ENCODE data around the gene RPEL1.
"Not testable (repeated sequence)": the region's sequence is repeated elsewhere in the genome, so short reads cannot be mapped to it uniquely, and the experiment has no call there.

Gene RPEL1

GRCh38 chr10:103245587-103245986 lies at the start of gene RPEL1:
Gene RPEL1, plus strand, starts transcription at chr10:103245887. Its CDS starts 110 bp downstream, at chr10:103245997.
- not testable (repeated sequence) for DNase-seq (ENCODE audit: low read depth)

- DNase-seq (ENCODE audit: low read depth) = no peak
Observed at GRCh38 chr10:103196516-103196915, 49.2 kb upstream of the RPEL1 start.

GRCh38 chr10:103197174-103197573 lies 48.5 kb upstream of the RPEL1 start:
- peak; percentile 15 for DNase-seq (ENCODE audit: low read depth)

- no peak for DNase-seq (ENCODE audit: low read depth)
Observed at GRCh38 chr10:103197903-103198302, 47.8 kb upstream of the RPEL1 start.

GRCh38 chr10:103198648-103199047 lies 47.0 kb upstream of the RPEL1 start:
- no peak for DNase-seq (ENCODE audit: low read depth)

GRCh38 chr10:103199488-103199887 lies 46.2 kb upstream of the RPEL1 start:
- no peak for DNase-seq (ENCODE audit: low read depth)

GRCh38 chr10:103202319-103202718 lies 43.4 kb upstream of the RPEL1 start:
- DNase-seq (ENCODE audit: low read depth) = no peak

GRCh38 chr10:103203466-103203865 lies 42.2 kb upstream of the RPEL1 start:
- DNase-seq (ENCODE audit: low read depth) = no peak

- DNase-seq (ENCODE audit: low read depth) = no peak
Observed at GRCh38 chr10:103204353-103205255, 41.1 kb upstream of the RPEL1 start.

- not testable (repeated sequence) for DNase-seq (ENCODE audit: low read depth)
Observed at GRCh38 chr10:103205401-103205800, 40.3 kb upstream of the RPEL1 start.

- not testable (repeated sequence) for DNase-seq (ENCODE audit: low read depth)
Observed at GRCh38 chr10:103206715-103207114, 39.0 kb upstream of the RPEL1 start.

GRCh38 chr10:103207141-103207540 lies 38.5 kb upstream of the RPEL1 start:
- DNase-seq (ENCODE audit: low read depth) = no peak

GRCh38 chr10:103207643-103208042 lies 38.0 kb upstream of the RPEL1 start:
- DNase-seq (ENCODE audit: low read depth) = not testable (repeated sequence)

GRCh38 chr10:103210262-103210661 lies 35.4 kb upstream of the RPEL1 start:
- not testable (repeated sequence) for DNase-seq (ENCODE audit: low read depth)

- no peak for DNase-seq (ENCODE audit: low read depth)
Observed at GRCh38 chr10:103215601-103216000, 30.1 kb upstream of the RPEL1 start.

- DNase-seq (ENCODE audit: low read depth) = not testable (repeated sequence)
Observed at GRCh38 chr10:103216362-103216761, 29.3 kb upstream of the RPEL1 start.

GRCh38 chr10:103224133-103224532 lies 21.6 kb upstream of the RPEL1 start:
- DNase-seq (ENCODE audit: low read depth) = no peak

- not testable (repeated sequence) for DNase-seq (ENCODE audit: low read depth)
Observed at GRCh38 chr10:103224721-103225120, 21.0 kb upstream of the RPEL1 start.

GRCh38 chr10:103225939-103226338 lies 19.7 kb upstream of the RPEL1 start:
- no peak for DNase-seq (ENCODE audit: low read depth)

GRCh38 chr10:103227416-103227815 lies 18.3 kb upstream of the RPEL1 start:
- no peak for DNase-seq (ENCODE audit: low read depth)

- DNase-seq (ENCODE audit: low read depth) = peak; percentile 85
Observed at GRCh38 chr10:103231047-103231551, 14.6 kb upstream of the RPEL1 start.

- no peak for DNase-seq (ENCODE audit: low read depth)
Observed at GRCh38 chr10:103232131-103232673, 13.5 kb upstream of the RPEL1 start.
